ENCODE data around the gene LSAMP. TPM values are rescaled to one million over a fixed set of nuclear protein-coding genes. Genes with fewer than 3 reads are reported as not detected.
"Not testable (repeated sequence)": the region's sequence is repeated elsewhere in the genome, so short reads cannot be mapped to it uniquely, and the experiment has no call there.

The LSAMP gene
- total RNA-seq, 4 donors from 2014 or later = 1.2 to 3.0 (median 1.8) TPM

DNA sequence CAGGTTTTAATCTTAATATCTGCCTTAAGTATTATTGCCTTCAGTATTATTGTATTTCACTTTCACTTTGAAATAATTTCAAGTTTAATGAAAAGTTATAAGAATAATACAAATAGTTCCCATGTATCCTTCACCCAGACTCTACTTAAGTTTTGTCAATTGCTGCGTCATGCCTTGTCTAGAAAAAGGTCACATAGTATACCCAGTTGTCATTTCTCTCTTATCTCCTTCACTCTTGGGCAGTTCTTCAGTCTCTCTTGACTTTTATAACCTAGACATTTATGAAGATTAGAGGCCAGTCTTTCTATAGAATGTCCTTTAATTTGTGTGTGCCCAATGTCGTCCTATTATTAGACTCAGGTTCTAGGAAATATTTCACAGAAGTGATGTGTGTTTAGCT, 367.7 kb downstream of the LSAMP start:
- Histone ChIP-seq H3K36me3 (no peaks in the 10 kb centered on the region), H3K4me1 (no peaks in the 10 kb centered on the region), H3K27ac (replicated peaks in 1 of 4) (no peak overlapping the region), H3K4me3 (no peak overlapping the region), H3K27me3 (no peaks in the 10 kb centered on the region), H3K9me3 (no peaks in the 10 kb centered on the region)
- TF ChIP-seq POLR2A (IDR thresholded peaks at IDR 0.05; ENCODE audit: low read depth) (no peak), EP300 (IDR thresholded peaks at IDR 0.05) (no peak), POLR2AphosphoS5 (IDR thresholded peaks at IDR 0.05) (no peak)
- TF ChIP-seq, protein P1, sequence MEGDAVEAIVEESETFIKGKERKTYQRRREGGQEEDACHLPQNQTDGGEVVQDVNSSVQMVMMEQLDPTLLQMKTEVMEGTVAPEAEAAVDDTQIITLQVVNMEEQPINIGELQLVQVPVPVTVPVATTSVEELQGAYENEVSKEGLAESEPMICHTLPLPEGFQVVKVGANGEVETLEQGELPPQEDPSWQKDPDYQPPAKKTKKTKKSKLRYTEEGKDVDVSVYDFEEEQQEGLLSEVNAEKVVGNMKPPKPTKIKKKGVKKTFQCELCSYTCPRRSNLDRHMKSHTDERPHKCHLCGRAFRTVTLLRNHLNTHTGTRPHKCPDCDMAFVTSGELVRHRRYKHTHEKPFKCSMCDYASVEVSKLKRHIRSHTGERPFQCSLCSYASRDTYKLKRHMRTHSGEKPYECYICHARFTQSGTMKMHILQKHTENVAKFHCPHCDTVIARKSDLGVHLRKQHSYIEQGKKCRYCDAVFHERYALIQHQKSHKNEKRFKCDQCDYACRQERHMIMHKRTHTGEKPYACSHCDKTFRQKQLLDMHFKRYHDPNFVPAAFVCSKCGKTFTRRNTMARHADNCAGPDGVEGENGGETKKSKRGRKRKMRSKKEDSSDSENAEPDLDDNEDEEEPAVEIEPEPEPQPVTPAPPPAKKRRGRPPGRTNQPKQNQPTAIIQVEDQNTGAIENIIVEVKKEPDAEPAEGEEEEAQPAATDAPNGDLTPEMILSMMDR (IDR thresholded peaks at IDR 0.05) = no peak
- 97% methylated on average over 2 of the region's 2 CpGs for WGBS
- intact Hi-C loops (cut with DNase I) = no loop called here
- no peak for DNase-seq (ENCODE audit: extremely low spot score)

DNA sequence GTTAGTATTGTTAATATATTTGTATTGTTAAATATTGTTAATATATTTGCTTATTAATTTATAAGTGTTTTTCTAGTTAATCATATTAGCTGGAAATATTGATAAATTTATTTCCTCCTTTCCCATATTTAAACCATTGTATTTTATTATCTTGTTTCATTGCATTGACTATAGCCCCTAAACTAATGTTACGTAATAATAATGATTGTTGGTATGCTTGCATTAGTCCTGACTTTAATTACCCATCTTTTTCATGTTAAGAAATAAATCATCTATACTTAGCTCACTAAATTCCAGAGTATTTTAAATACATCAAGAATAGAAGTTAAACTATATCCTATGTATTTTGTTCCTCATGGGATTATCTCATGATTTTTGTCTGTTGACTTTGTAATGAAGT, 368.2 kb downstream of the LSAMP start:
- WGBS = 97% methylated on average over 1 of the region's 1 CpG
- TF ChIP-seq EP300 (IDR thresholded peaks at IDR 0.05) = no peak
- no peak for TF ChIP-seq POLR2AphosphoS5 (IDR thresholded peaks at IDR 0.05)
- TF ChIP-seq POLR2A (IDR thresholded peaks at IDR 0.05; ENCODE audit: low read depth) = no peak
- TF ChIP-seq, protein P1 (IDR thresholded peaks at IDR 0.05) = no peak
- no peak overlapping the region for H3K4me3 ChIP-seq
- H3K27me3 ChIP-seq = no peaks in the 10 kb centered on the region
- no peaks in the 10 kb centered on the region for H3K36me3 ChIP-seq
- no peaks in the 10 kb centered on the region for H3K9me3 ChIP-seq
- intact Hi-C loops (cut with DNase I) = no loop called here
- H3K4me1 ChIP-seq = no peaks in the 10 kb centered on the region
- no peak overlapping the region for H3K27ac ChIP-seq (replicated peaks in 1 of 4)
- DNase-seq (ENCODE audit: extremely low spot score) = no peak

DNA sequence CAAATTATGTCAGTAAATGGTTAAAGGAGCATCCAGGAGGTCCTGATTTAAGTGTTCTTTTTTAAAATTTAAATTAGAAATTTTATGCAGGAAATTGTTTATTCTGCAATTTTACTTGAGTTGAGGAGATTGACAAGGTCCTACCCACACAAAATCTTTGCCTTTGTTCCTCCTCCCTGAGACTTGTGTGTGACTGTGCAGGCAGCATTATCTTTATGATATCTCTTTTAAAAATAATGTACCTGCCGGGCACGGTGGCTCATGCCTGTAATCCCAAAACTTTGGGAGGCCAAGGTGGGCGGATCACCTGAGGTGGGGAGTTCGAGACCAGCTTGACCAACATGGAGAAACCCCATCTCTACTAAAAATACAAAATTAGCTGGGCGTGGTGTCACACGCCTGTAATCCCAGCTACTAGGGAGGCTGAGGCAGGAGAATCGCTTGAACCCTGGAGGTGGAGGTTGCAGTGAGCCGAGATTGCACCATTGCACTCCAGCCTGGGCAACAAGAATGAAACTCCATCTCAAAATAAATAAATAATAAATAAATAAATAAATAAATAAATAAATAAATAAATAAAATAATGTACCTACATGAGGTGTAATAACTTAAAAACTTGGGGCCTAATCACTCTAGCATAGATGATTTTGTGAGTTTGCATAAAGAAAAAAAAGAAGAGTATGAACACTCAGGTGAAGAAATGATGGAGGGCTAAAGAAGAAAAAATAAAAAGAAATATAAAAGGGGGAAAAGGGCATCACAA, 374.6 kb downstream of the LSAMP start:
- H3K4me1 ChIP-seq; H3K4me3 ChIP-seq; H3K27me3 ChIP-seq; intact Hi-C loops (cut with DNase I); DNase-seq (ENCODE audit: extremely low spot score); H3K36me3 ChIP-seq; H3K9me3 ChIP-seq; H3K27ac ChIP-seq (replicated peaks in 1 of 4): not testable (repeated sequence)
- WGBS = 97% methylated on average over 8 of the region's 8 CpGs

DNA sequence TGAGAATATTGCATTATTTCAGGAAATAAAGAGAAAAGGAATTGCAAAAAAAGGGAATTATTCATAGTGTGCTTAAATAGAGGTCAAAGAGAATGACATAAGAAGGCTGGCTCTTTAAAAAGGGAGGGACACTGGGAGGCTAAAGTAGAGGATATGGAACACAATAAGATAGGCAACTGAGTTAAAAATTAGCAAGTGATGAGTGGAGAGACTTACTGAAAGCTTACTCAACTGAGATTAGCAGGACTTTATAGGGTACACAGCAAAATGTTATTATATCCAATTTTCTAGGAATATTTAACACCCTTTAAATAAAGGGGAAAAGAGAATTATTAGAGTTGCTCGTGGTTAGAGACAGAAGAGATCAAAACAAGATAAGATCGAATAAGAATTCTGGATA, 375.2 kb downstream of the LSAMP start:
- WGBS = 82% methylated on average over 2 of the region's 2 CpGs
- intact Hi-C loops (cut with DNase I) = no loop called here

GRCh38 chr3:116069024-116069423, 376.3 kb downstream of the LSAMP start:
- no peak for DNase-seq (ENCODE audit: extremely low spot score)
- TF ChIP-seq EP300 (IDR thresholded peaks at IDR 0.05) (no peak), POLR2A (IDR thresholded peaks at IDR 0.05; ENCODE audit: low read depth) (no peak), POLR2AphosphoS5 (IDR thresholded peaks at IDR 0.05) (no peak)
- TF ChIP-seq, protein P1 (IDR thresholded peaks at IDR 0.05) = no peak
- H3K27me3 ChIP-seq = no peaks in the 10 kb centered on the region
- intact Hi-C loops (cut with DNase I) = no loop called here
- 67% methylated on average over 4 of the region's 4 CpGs for WGBS
- H3K4me3 ChIP-seq = no peak overlapping the region
- H3K36me3 ChIP-seq = no peaks in the 10 kb centered on the region
- no peak overlapping the region for H3K27ac ChIP-seq (replicated peaks in 1 of 4)
- H3K9me3 ChIP-seq = no peaks in the 10 kb centered on the region
- H3K4me1 ChIP-seq = no peaks in the 10 kb centered on the region

More for the DNA sequence above, 375.2 kb downstream of the LSAMP start:
- no peaks in the 10 kb centered on the region for H3K36me3 ChIP-seq
- no peaks in the 10 kb centered on the region for H3K4me1 ChIP-seq
- no peak for TF ChIP-seq EP300 (IDR thresholded peaks at IDR 0.05)
- no peak for TF ChIP-seq POLR2AphosphoS5 (IDR thresholded peaks at IDR 0.05)
- TF ChIP-seq, protein P1 (IDR thresholded peaks at IDR 0.05) = no peak
- TF ChIP-seq POLR2A (IDR thresholded peaks at IDR 0.05; ENCODE audit: low read depth) = no peak
- no peak for DNase-seq (ENCODE audit: extremely low spot score)
- H3K4me3 ChIP-seq = no peak overlapping the region
- H3K27ac ChIP-seq (replicated peaks in 1 of 4) = no peak overlapping the region
- H3K9me3 ChIP-seq = no peaks in the 10 kb centered on the region
- H3K27me3 ChIP-seq = no peaks in the 10 kb centered on the region

Measured in esophagus muscularis mucosa (tissue), 4 donors.